B cell (primary cell): ENCODE data around the gene KARS1.

Experiments
- CTCF ChIP-seq: fragments of 200-600 bp; IDR thresholded peaks from one replicate; pipeline ENCODE4 v1.8.0; 2022; ENCODE audit warnings: antibody characterized with exemption, mild to moderate bottlenecking
- EZH2 ChIP-seq: IDR thresholded peaks from 2 replicates; pipeline ENCODE4 v1.6.1; 2012; ENCODE audit warnings: borderline replicate concordance, low read depth, mild to moderate bottlenecking, moderate library complexity, low read length; ENCODE audit not compliant: insufficient read depth, poor library complexity, severe bottlenecking

GRCh38 chr16:75653922-75654321, 6.5 kb upstream of the KARS1 start:
- TF ChIP-seq CTCF, result no peak
- TF ChIP-seq EZH2, result no peak
